Spleen (tissue), 7 donors: Measurements from ENCODE around the gene ZNF581.

Source experiments
- CTCF ChIP-seq, 11 experiments: fragments of 200-600 bp in 7 of 11; fragments of 450-650 bp in 4 of 11; sonication (generic) in 4 of 11; IDR thresholded peaks in 8 of 11; conservative IDR thresholded peaks in 3 of 11; 1 replicate in 7 of 11; 2 replicates in 4 of 11; pipeline versions ENCODE4 v1.4.0 to v1.8.0; 2016 to 2021; ENCODE audit warnings: antibody characterized with exemption in 11 of 11, inconsistent platforms in 4 of 11, mild to moderate bottlenecking in 1 of 11
- POLR2AphosphoS5 ChIP-seq, 3 donors: sonication (generic); formaldehyde crosslinking; IDR thresholded peaks; one replicate each; pipeline ENCODE4 v1.5.1; 2017; ENCODE audit warnings: antibody characterized with exemption in 3 of 3
- donor health status: DM: no; HTN: no; CAD: no; lungs with moderate emphysema.
- donor health status: DM: no; HTN: no; CAD: no.
- donor health status: DM: no; HTN: no; CAD: no.

GRCh38 chr19:55694241-55694655, 50.8 kb downstream of the ZNF581 start:
- TF ChIP-seq CTCF (IDR thresholded peaks at IDR 0.05 in 8 of 11, conservative IDR thresholded peaks at IDR 0.05 in 3 of 11) (no peak), POLR2AphosphoS5 (IDR thresholded peaks at IDR 0.05) (no peak)
